ENCODE results near the gene COQ5. TPM values are rescaled to one million over a fixed set of nuclear protein-coding genes. Genes with fewer than 3 reads are reported as not detected.
"Not testable (repeated sequence)": the region's sequence is repeated elsewhere in the genome, so short reads cannot be mapped to it uniquely, and the experiment has no call there.

Gene COQ5
- polyA plus RNA-seq, 3 donors = 17.8 to 38.9 (median 28.2) TPM

- H3K27ac ChIP-seq (ENCODE audit: low read depth, low read length) = no peak overlapping the region
- WGBS, 3 donors = 91 to 95% (median 93%) methylated on average over 5 of the region's 5 CpGs
Observed at GRCh38 chr12:120490325-120490724, 38.6 kb downstream of the COQ5 start.

GRCh38 chr12:120489018-120489417, 39.9 kb downstream of the COQ5 start:
- 86 to 91% (median 90%) methylated on average over 4 of the region's 4 CpGs for WGBS, 3 donors
- H3K27ac ChIP-seq (ENCODE audit: low read depth, low read length) = no peak overlapping the region

DNA sequence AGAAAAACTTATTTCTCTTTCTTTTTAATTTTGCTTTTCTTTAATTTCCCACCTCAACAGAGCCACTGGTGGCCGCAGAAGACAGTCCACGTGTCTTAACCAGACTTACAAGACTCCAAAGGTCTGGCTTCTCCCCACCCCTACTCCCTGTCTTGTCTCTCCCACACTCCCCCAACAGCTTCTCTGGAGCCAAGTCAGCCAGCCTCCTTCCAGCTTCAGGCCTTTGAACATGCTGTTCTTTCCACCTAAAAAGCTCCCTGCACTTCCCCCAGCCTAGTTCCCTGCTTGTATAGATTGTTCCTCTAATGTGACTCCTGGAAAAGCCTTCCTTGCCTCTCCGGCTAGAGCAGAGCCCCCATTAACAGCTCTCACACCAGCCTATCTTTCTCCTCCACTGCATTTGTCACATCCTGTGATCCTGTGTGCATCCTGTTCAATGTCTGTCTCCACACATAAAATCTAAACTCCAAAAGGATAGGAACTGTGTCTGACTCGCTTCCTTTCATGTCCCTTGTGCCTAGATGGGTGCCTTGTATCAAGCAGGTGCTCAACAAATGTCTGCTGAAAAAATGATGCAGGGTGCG, 40.8 kb downstream of the COQ5 start:
- H3K27ac ChIP-seq (ENCODE audit: low read depth, low read length) = no peak overlapping the region
- WGBS, 3 donors = 63 to 72% (median 67%) methylated on average over 5 of the region's 5 CpGs

- 44 to 84% (median 80%) methylated on average over 7 of the region's 7 CpGs for WGBS, 3 donors
- not testable (repeated sequence) for H3K27ac ChIP-seq (ENCODE audit: low read depth, low read length)
Observed at GRCh38 chr12:120487552-120487951, 41.4 kb downstream of the COQ5 start.

GRCh38 chr12:120485961-120486881, 42.7 kb downstream of the COQ5 start:
- WGBS, 3 donors = 84 to 92% (median 92%) methylated on average over 7 of the region's 7 CpGs
- H3K27ac ChIP-seq (ENCODE audit: low read depth, low read length) = no peak overlapping the region

- WGBS, 3 donors = 95 to 98% (median 96%) methylated on average over 1 of the region's 1 CpG
- no peak overlapping the region for H3K27ac ChIP-seq (ENCODE audit: low read depth, low read length)
Observed at GRCh38 chr12:120483621-120484020, 45.3 kb downstream of the COQ5 start.

GRCh38 chr12:120481022-120481767, 47.8 kb downstream of the COQ5 start:
- 89 to 95% (median 91%) methylated on average over 9 of the region's 9 CpGs for WGBS, 3 donors
- no peak overlapping the region for H3K27ac ChIP-seq (ENCODE audit: low read depth, low read length)

- WGBS, 3 donors = 62 to 88% (median 80%) methylated on average over 1 of the region's 1 CpG
- no peak overlapping the region for H3K27ac ChIP-seq (ENCODE audit: low read depth, low read length)
Observed at GRCh38 chr12:120480211-120480610, 48.7 kb downstream of the COQ5 start.

- no peak overlapping the region for H3K27ac ChIP-seq (ENCODE audit: low read depth, low read length)
- WGBS, 3 donors = 90 to 100% (median 94%) methylated on average over 1 of the region's 1 CpG
Observed at GRCh38 chr12:120479458-120479857, 49.5 kb downstream of the COQ5 start.

- 96 to 100% (median 100%) methylated on average over 1 of the region's 1 CpG for WGBS, 3 donors
- no peak overlapping the region for H3K27ac ChIP-seq (ENCODE audit: low read depth, low read length)
Observed at GRCh38 chr12:120475643-120476042, 53.3 kb downstream of the COQ5 start.

DNA sequence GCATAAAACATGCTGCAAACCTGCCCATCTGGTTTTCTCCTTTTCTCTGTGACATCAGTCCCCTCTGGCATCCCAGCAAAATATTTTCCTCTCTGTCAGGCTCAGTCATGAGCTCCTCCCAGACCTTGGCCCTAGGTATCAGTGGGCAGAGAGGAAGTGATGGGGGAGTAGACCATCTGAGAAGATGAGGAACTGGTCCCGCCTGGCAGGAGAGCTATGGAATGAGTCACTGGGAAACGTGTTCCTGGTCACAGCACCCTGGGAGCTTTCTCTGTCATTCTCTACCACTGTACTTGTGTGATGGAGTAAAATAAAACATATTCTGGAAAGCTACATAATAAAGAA, 54.4 kb downstream of the COQ5 start:
- WGBS, 3 donors = 4 to 24% (median 18%) methylated on average over 2 of the region's 2 CpGs
- no peak overlapping the region for H3K27ac ChIP-seq (ENCODE audit: low read depth, low read length)

DNA sequence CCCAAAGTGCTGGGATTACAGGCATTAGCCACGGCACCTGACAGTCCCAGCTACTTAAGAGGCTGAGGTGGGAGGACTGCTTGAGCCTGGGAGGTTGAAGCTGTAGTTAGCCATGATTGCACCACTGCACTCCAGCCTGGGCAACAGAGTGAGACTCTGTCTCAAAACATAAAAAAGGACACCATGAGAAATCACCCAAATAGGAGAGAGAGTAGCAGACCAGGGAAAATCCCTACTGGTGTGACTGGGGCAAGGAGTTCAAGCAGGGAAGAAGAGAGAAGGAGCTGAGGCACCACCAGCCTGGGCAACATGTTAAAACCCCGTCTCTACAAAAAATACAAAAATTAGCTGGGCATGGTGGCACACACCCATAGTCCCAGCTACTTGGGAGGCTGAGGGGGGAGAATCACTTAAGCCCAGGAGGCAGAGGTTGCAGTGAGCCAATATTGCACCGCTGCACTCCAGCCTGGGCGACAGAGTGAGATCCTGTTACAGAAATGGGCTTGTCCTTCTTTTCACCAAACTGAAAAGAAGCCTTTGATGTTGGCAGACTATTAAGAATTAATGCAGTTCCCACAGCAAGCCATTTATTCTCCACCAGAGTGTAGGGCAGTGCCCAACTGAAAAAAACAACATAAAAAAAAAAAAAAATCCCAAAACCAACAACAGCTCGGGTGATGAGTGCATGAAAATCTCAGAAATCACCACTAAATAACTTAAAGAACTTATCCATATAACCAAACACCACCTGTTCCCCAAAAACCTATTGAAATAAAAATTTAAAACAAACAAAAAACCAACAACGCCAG, 54.9 kb downstream of the COQ5 start:
- WGBS, 3 donors = 68 to 80% (median 75%) methylated on average over 6 of the region's 6 CpGs
- no peak overlapping the region for H3K27ac ChIP-seq (ENCODE audit: low read depth, low read length)

DNA sequence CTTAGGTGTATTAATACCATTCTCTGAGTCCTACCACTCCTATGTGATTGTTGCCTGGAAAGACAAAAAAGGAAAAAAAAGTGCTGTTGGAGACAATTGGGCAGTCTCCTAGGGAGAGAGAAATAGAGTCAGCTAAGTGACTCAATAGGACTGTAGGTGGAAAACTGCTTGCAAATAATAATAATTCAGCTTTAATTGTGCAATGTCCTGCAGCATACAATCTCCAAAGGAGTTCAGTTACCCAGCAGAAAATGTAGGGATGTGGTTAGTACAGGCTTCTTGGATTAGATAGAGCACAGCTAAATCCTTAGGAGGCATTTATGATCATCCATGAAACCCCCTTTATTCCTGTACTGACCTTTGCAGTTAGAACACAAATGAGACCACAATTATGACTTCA, 56.4 kb downstream of the COQ5 start:
- H3K27ac ChIP-seq (ENCODE audit: low read depth, low read length) = no peak overlapping the region

DNA sequence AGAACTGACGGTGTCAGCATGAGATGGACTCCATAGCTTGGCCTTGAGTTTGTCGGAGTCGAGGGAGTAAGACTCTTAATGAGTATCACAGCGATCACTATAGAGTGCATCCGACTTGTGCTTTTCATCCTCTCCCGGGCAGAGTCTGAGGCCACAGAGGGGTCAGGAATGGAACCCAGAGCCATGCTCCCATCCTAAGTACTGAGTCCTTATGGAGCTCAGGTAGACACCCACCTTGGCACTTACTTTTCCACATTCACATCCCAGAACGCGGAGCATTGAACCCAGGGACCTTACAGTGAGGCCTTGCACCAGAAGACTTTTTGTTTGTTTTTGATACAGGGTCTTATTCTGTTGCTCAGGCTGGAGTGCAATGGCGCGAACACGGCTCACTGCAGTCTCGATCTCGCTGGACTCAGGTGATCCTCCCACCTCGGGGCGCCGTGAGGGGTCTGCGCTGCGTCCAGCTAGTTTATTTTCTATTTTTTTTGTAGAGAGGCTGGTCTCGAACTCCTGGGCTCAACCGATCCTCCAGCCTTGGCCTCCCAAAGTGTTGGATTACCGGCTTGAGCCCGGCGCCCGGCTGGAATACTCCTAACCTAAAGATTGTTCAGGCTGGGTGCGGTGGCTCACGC, 58.7 kb downstream of the COQ5 start:
- H3K27ac ChIP-seq (ENCODE audit: low read depth, low read length) = no peak overlapping the region
- WGBS, 3 donors = 67 to 69% (median 68%) methylated on average over 26 of the region's 26 CpGs

DNA sequence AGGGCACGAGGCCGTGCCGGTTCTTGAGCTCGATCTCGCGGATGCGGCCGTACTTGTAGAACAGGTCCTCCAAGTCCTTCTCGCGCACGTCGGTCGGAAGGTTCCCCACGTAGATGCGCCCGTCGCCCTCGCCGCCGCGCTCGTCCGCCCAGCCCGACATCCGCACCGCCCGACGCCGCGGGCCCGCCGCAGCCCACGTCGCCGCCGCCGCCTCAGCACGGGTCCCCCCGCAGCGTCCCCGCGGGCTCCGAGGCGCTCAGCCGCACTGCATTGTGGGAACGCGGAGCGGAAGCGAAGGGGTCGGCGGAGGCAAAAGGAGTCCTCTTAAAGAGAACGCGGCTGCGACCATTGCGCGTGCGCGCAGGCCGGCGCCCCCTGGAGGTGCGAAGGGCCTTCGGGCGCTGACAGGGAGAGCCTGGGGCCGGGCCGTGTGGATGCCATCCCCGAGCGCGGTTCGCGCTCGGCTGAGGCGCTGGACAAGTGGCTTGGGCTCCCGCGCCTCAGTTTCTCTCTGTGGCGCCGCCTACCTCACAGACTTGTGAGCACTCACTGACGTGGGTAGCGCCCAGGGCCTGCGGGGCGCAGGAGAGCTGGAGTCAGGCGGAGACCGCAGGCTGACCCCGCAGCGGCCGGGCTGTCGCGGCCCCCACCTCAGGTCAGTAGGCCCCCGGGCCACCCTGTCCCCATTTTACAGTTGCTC, 59.4 kb downstream of the COQ5 start, which contains the start of gene SRSF9:
Gene SRSF9, minus strand, starts transcription at position 299 of the 700 bp plus-strand sequence. Its CDS starts 139 bp downstream, at position 160.
- WGBS, 3 donors = 0 to 1% (median 0%) methylated on average over 55 to 88 of the region's 88 CpGs
- peak within 1 kb of the TSS; percentile 63 for H3K27ac ChIP-seq (ENCODE audit: low read depth, low read length)

DNA sequence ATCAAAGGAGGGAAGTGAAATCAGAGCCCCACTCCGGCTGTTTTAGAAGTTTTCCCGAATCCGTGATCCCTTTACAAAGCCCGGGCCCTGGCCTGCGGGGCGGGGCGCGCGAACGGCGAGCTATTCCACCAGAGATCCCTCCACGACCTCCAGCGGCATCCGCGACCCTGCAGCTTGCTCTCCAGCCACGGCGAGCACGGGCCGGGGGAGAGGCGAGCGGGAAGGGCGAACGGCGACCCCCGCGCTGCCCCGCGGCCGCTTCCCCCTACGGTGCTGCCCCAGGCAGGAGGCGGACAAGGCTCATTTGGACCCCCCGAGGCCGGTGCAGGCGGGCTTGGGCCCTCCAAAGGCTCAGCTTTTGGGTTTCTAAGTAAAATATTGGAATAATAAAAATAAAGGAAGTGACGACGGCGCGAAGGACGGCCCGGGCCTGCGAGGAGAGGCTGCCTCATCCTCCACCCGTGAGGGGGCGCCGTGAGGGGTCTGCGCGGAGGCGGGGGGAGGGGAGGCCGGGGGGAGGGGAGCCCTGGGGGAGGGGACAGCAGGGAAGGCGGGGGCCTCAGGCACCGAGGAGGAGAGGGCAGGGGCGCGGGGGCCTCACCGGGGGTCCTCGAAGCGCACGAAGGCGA, 60.0 kb downstream of the COQ5 start:
- WGBS, 3 donors = 0 to 1% (median 1%) methylated on average over 47 to 57 of the region's 57 CpGs
- peak overlapping the region; percentile 63 for H3K27ac ChIP-seq (ENCODE audit: low read depth, low read length)

DNA sequence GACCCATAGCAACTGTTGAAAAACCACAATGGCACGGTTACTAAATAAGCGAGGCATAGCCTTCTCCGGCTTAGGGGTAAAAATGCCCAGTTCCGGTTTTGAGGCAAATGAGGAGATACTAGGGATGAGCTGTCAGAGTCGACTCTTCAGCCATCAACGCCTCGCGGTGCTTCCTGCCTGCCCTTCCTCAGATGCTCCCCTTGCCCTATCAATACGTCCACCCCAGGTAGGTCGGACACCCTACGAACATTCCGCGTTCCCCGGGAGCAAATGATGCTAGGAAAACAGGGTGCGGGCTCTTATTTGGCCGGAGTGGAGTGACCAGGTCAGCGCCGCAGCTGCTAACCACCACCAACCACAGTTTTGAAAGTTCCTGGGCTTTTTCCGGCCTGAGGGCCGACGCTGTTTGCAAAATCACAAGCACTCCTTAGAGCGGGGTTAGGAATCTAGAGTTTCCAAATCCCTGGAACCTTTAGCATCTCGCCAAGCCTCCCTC, 60.6 kb downstream of the COQ5 start:
- 0 to 2% (median 1%) methylated on average over 23 of the region's 23 CpGs for WGBS, 3 donors

More for the DNA sequence above, 60.6 kb downstream of the COQ5 start:
- H3K27ac ChIP-seq (ENCODE audit: low read depth, low read length) = peak overlapping the region; percentile 63

Measured in adipose tissue (tissue), 3 donors.